ENCODE measurements around the gene MNT. TPM values are rescaled to one million over a fixed set of nuclear protein-coding genes. Genes with fewer than 3 reads are reported as not detected.
A peak's percentile ranks its signal among the peaks of the same experiment; 100 is the strongest.

The MNT gene
- polyA plus RNA-seq, 2 of the 4 experiments (the other 2 are of a cell fraction): 4.5 to 25.9 TPM

DNA sequence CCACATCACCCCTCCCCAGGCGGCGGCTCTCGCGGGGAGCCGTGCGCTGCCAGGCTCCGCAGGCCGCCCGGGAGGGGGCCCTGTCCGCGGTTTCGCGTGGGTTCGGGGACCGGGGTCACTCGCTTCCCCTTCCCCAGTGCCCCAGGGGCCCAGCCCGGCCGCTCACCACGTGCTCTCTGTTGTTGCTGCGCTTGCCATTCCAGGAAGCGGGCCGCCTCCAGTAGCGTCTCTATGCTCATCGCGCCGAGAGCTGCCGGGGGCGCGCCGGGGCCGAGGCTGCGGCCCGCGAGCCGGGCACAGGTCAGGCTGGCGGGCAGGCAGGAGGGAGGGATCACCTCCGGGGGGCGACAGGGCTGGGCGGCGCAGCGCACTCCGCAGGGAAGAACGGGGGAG is 390 bp downstream of the MNT start:
- ChIA-PET CTCF (interaction anchor here (1.1 to 28.1 kb wide), 4 partner anchors 12 to 33 kb away, joined by 3 to 1099 read pairs (median 60); no protein-coding TSS in a partner anchor), POLR2A (interaction anchor here (1.2 to 2.6 kb wide), 4 partner anchors 8 to 18 kb away, joined by 9 to 51 read pairs (median 13); no protein-coding TSS in a partner anchor)
- H3K4me3 ChIP-seq: peak overlapping the region; percentile 99

More for the DNA sequence above, 390 bp downstream of the MNT start:
- Histone ChIP-seq H3K4me1 (peaks cover 60% of the 10 kb centered on the region), H3K4me2 (peak overlapping the region; percentile 99), H3K9me3 (no peaks in the 10 kb centered on the region), H3K27ac (peak overlapping the region; percentile 95 to 97)
- 1% methylated on average over 27 of the region's 43 CpGs for WGBS (ENCODE audit: missing lambda C conversion rate)
- DNase-seq (ENCODE audit: low read depth in 1 of 2, low spot score in 1 of 2) (peak in 1 of 2 experiments; percentile 69), ATAC-seq (peak; percentile 0; a peak in 2 of 6 replicates), FAIRE-seq (no peak)
- TF ChIP-seq RCOR1 (IDR thresholded peaks at IDR 0.05; ENCODE audit: low read depth, low read length): no peak
- TF ChIP-seq ESRRA (IDR thresholded peaks at IDR 0.05; ENCODE audit: borderline replicate concordance, low read length): no peak
- TF ChIP-seq, protein P1, sequence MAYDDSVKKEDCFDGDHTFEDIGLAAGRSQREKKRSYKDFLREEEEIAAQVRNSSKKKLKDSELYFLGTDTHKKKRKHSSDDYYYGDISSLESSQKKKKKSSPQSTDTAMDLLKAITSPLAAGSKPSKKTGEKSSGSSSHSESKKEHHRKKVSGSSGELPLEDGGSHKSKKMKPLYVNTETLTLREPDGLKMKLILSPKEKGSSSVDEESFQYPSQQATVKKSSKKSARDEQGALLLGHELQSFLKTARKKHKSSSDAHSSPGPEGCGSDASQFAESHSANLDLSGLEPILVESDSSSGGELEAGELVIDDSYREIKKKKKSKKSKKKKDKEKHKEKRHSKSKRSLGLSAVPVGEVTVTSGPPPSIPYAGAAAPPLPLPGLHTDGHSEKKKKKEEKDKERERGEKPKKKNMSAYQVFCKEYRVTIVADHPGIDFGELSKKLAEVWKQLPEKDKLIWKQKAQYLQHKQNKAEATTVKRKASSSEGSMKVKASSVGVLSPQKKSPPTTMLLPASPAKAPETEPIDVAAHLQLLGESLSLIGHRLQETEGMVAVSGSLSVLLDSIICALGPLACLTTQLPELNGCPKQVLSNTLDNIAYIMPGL (CRISPR knock-in tag; IDR thresholded peaks at IDR 0.05; ENCODE audit: borderline replicate concordance): no peak
- TF ChIP-seq, protein P2, sequence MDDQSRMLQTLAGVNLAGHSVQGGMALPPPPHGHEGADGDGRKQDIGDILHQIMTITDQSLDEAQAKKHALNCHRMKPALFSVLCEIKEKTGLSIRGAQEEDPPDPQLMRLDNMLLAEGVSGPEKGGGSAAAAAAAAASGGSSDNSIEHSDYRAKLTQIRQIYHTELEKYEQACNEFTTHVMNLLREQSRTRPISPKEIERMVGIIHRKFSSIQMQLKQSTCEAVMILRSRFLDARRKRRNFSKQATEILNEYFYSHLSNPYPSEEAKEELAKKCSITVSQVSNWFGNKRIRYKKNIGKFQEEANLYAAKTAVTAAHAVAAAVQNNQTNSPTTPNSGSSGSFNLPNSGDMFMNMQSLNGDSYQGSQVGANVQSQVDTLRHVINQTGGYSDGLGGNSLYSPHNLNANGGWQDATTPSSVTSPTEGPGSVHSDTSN (IDR thresholded peaks at IDR 0.05): no peak
- 0 out of 2 replicates have a peak, but pooled peaks have one; percentile 29 for TF ChIP-seq PHF8 (IDR thresholded peaks at IDR 0.05; ENCODE audit: borderline replicate concordance, low read depth)
- TF ChIP-seq FOSB (CRISPR knock-in tag; IDR thresholded peaks at IDR 0.05): no peak
- TF ChIP-seq HEYL (CRISPR knock-in tag; IDR thresholded peaks at IDR 0.05): peak; percentile 57; the same call in 1 of the 2 replicates
- TF ChIP-seq MAFK (IDR thresholded peaks at IDR 0.05; ENCODE audit: partially characterized antibody): no peak
- peak; percentile 60; the same call in 1 of the 2 replicates for TF ChIP-seq TFCP2L1 (CRISPR knock-in tag; IDR thresholded peaks at IDR 0.05)
- TF ChIP-seq ZFP36 (IDR thresholded peaks at IDR 0.05; ENCODE audit: borderline replicate concordance, partially characterized antibody): no peak
- no peak for TF ChIP-seq HOXB13 (CRISPR knock-in tag; IDR thresholded peaks at IDR 0.05; ENCODE audit: low read depth)
- TF ChIP-seq MAX (IDR thresholded peaks at IDR 0.05): peak; percentile 74; the same call in 1 of the 2 replicates
- TF ChIP-seq REST (IDR thresholded peaks at IDR 0.05): no peak; the same call in 1 of the 2 replicates
- TF ChIP-seq NFE2L2 (conservative IDR thresholded peaks at IDR 0.05; ENCODE audit: low read length): no peak
- no peak for TF ChIP-seq CBX2 (IDR thresholded peaks at IDR 0.05; ENCODE audit: borderline replicate concordance, low read depth)
- no peak for TF ChIP-seq ZNF302 (CRISPR knock-in tag; IDR thresholded peaks at IDR 0.05)
- TF ChIP-seq HOXA7 (CRISPR knock-in tag; IDR thresholded peaks at IDR 0.05): no peak
- TF ChIP-seq, protein P3, sequence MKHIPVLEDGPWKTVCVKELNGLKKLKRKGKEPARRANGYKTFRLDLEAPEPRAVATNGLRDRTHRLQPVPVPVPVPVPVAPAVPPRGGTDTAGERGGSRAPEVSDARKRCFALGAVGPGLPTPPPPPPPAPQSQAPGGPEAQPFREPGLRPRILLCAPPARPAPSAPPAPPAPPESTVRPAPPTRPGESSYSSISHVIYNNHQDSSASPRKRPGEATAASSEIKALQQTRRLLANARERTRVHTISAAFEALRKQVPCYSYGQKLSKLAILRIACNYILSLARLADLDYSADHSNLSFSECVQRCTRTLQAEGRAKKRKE (CRISPR knock-in tag; IDR thresholded peaks at IDR 0.05; ENCODE audit: low read depth): no peak
- no peak; the same call in 1 of the 2 replicates for TF ChIP-seq MYC (IDR thresholded peaks at IDR 0.05; ENCODE audit: borderline replicate concordance, low read length)
- no peak for TF ChIP-seq RNF2 (IDR thresholded peaks at IDR 0.05; ENCODE audit: borderline replicate concordance, low read depth)
- no peak for TF ChIP-seq KDM1A (IDR thresholded peaks at IDR 0.05; ENCODE audit: low read depth)
- no peak for TF ChIP-seq SREBF2 (IDR thresholded peaks at IDR 0.05)
